H1 (cell line): Measurements from ENCODE around the gene PASK. TPM values are rescaled to one million over a fixed set of nuclear protein-coding genes. Genes with fewer than 3 reads are reported as not detected.

Experiments used
- CTCF ChIA-PET: fragments of 300-600 bp; sonication (Branson Sonifier 250); formaldehyde crosslinking; loops from one replicate; lab custom pipeline; 2021; ENCODE audit not compliant: partially characterized antibody; lab: Charles Lee
- POLR2A ChIA-PET: fragments of 300-600 bp; sonication (Branson Sonifier 250); formaldehyde crosslinking; loops from one replicate; lab custom pipeline; 2021; ENCODE audit warnings: inconsistent platforms; ENCODE audit not compliant: partially characterized antibody; lab: Charles Lee
- DNase-seq, 2 experiments: peaks; one replicate each; pipeline versions ENCODE4 v3.0.0 to v3.0.0-alpha.2; 2010 to 2022; ENCODE audit warnings: low spot score in 2 of 2, low read depth in 1 of 2, mixed read lengths in 1 of 2
- FAIRE-seq: peaks from 2 replicates; lab custom pipeline; 2011; peaks lifted over from hg19 to GRCh38; lab: Jason Lieb, UNC
- H2AFZ ChIP-seq: 2 replicates; pipeline ENCODE4 v1.8.1; 2012; ENCODE audit warnings: low read length, inconsistent platforms
- H2AK5ac ChIP-seq: 2 replicates; pipeline ENCODE4 v1.6.1; 2013; ENCODE audit warnings: low read depth, low read length
- H2BK120ac ChIP-seq: replicated peaks from 2 replicates; pipeline ENCODE3; 2013; ENCODE audit warnings: low read depth, low read length, inconsistent platforms
- H2BK12ac ChIP-seq: 2 replicates; pipeline ENCODE4 v1.6.1; 2013; ENCODE audit warnings: low read depth, low read length
- H2BK15ac ChIP-seq: 2 replicates; pipeline ENCODE4 v1.6.1; 2013; ENCODE audit warnings: low read length
- H2BK20ac ChIP-seq: 2 replicates; pipeline ENCODE4 v1.6.1; 2013; ENCODE audit warnings: low read length
- H2BK5ac ChIP-seq: 2 replicates; pipeline ENCODE4 v1.6.1; 2013; ENCODE audit warnings: low read depth, low read length
- H3K14ac ChIP-seq: 2 replicates; pipeline ENCODE4 v1.6.1; 2013; ENCODE audit warnings: inconsistent platforms; ENCODE audit not compliant: insufficient read length
- H3K18ac ChIP-seq: 2 replicates; pipeline ENCODE4 v1.6.1; 2013; ENCODE audit warnings: low read length; ENCODE audit errors: extremely low read depth
- H3K23ac ChIP-seq: 2 replicates; pipeline ENCODE4 v1.6.1; 2013; ENCODE audit warnings: inconsistent platforms; ENCODE audit not compliant: insufficient read length
- H3K23me2 ChIP-seq: 2 replicates; pipeline ENCODE4 v1.6.1; 2013; ENCODE audit warnings: low read depth, low read length
- H3K27ac ChIP-seq: 2 replicates; pipeline ENCODE4 v1.6.1; 2011; ENCODE audit warnings: low read depth, low read length, inconsistent platforms
- H3K27me3 ChIP-seq, 4 experiments: replicated peaks in 1 of 4; 1 replicate in 1 of 4; 2 replicates in 3 of 4; pipeline versions ENCODE4 v1.6.1 to v1.8.1; 2011 to 2013; ENCODE audit warnings: low read length in 3 of 4, mild to moderate bottlenecking in 3 of 4, inconsistent platforms in 2 of 4, mixed read lengths in 2 of 4, moderate library complexity in 1 of 4; ENCODE audit not compliant: control insufficient read depth in 3 of 4, insufficient read depth in 3 of 4; ENCODE audit errors: extremely low read depth in 1 of 4
- H3K36me3 ChIP-seq, 4 experiments: 2 replicates each; pipeline versions ENCODE4 v1.6.1 to v1.8.1; 2011 to 2013; ENCODE audit warnings: mild to moderate bottlenecking in 4 of 4, low read length in 3 of 4, moderate library complexity in 2 of 4, control low read depth in 1 of 4, inconsistent platforms in 1 of 4; ENCODE audit not compliant: insufficient read depth in 4 of 4, control insufficient read depth in 2 of 4
- H3K4ac ChIP-seq: replicated peaks from 2 replicates; pipeline ENCODE3; 2013; ENCODE audit warnings: low read length, low read depth, mixed read lengths, inconsistent platforms; ENCODE audit not compliant: insufficient read length
- H3K4me1 ChIP-seq, 4 experiments: replicated peaks in 1 of 4; 1 replicate in 1 of 4; 2 replicates in 3 of 4; pipeline versions ENCODE4 v1.6.1 to v1.8.1; 2011 to 2013; ENCODE audit warnings: low read length in 3 of 4, inconsistent platforms in 2 of 4, mixed read lengths in 1 of 4; ENCODE audit not compliant: insufficient read depth in 4 of 4, control insufficient read depth in 3 of 4
- H3K4me2 ChIP-seq, 2 experiments: 2 replicates each; pipeline versions ENCODE4 v1.6.1 to v1.8.1; 2011 to 2013; ENCODE audit warnings: low read depth in 2 of 2, low read length in 2 of 2, control low read depth in 1 of 2, inconsistent platforms in 1 of 2, mild to moderate bottlenecking in 1 of 2; ENCODE audit not compliant: insufficient read depth in 1 of 2
- H3K4me3 ChIP-seq, 4 experiments: fragments of 200-600, 300-600 bp in 1 of 4; sonication (generic), shearing (Covaris generic), sonication (Bioruptor Twin) in 1 of 4; 2 replicates each; pipeline versions ENCODE4 v1.5.1 to v1.8.1; 2011 to 2016; ENCODE audit warnings: low read length in 4 of 4, low read depth in 3 of 4, control low read depth in 2 of 4, inconsistent platforms in 2 of 4, mild to moderate bottlenecking in 2 of 4, mixed read lengths in 1 of 4, moderate library complexity in 1 of 4; ENCODE audit not compliant: insufficient read depth in 2 of 4; ENCODE audit errors: extremely low read depth in 1 of 4
- H3K56ac ChIP-seq: replicated peaks from 2 replicates; pipeline ENCODE3; 2013; ENCODE audit warnings: low read depth, mild to moderate bottlenecking, mixed read lengths, low read length, inconsistent platforms; ENCODE audit not compliant: insufficient read length
- H3K79me1 ChIP-seq: 2 replicates; pipeline ENCODE4 v1.6.1; 2013; ENCODE audit warnings: low read depth, low read length, control low read depth
- H3K79me2 ChIP-seq, 2 experiments: 2 replicates each; pipeline versions ENCODE4 v1.6.1 to v1.8.1; 2012 to 2013; ENCODE audit warnings: low read length in 2 of 2, mild to moderate bottlenecking in 2 of 2, inconsistent platforms in 1 of 2; ENCODE audit not compliant: insufficient read depth in 2 of 2, control insufficient read depth in 1 of 2
- H3K9ac ChIP-seq, 4 experiments: replicated peaks in 1 of 4; 1 replicate in 1 of 4; 2 replicates in 3 of 4; pipeline versions ENCODE4 v1.6.1 to v1.8.1; 2011 to 2013; ENCODE audit warnings: low read depth in 3 of 4, low read length in 3 of 4, control low read depth in 2 of 4, mild to moderate bottlenecking in 2 of 4, moderate library complexity in 2 of 4, inconsistent platforms in 1 of 4; ENCODE audit errors: extremely low read depth in 1 of 4
- H3K9me3 ChIP-seq, 2 experiments: 2 replicates each; pipeline versions ENCODE4 v1.6.1 to v1.8.1; 2012 to 2013; ENCODE audit warnings: mild to moderate bottlenecking in 2 of 2, moderate library complexity in 2 of 2, control low read depth in 1 of 2, inconsistent platforms in 1 of 2, low read depth in 1 of 2, low read length in 1 of 2, mixed read lengths in 1 of 2; ENCODE audit not compliant: insufficient read depth in 2 of 2
- H4K20me1 ChIP-seq, 2 experiments: replicated peaks in 1 of 2; 2 replicates each; pipeline versions ENCODE3 to v1.8.1; 2011 to 2013; ENCODE audit warnings: inconsistent platforms in 2 of 2, low read length in 2 of 2, mild to moderate bottlenecking in 1 of 2; ENCODE audit not compliant: insufficient read depth in 2 of 2, control insufficient read depth in 1 of 2
- H4K5ac ChIP-seq: 2 replicates; pipeline ENCODE4 v1.6.1; 2013; ENCODE audit warnings: low read length, low read depth, mixed read lengths, inconsistent platforms; ENCODE audit not compliant: insufficient read length
- H4K8ac ChIP-seq: 2 replicates; pipeline ENCODE4 v1.8.0; 2013; ENCODE audit warnings: mild to moderate bottlenecking, moderate library complexity, low read length, inconsistent platforms; ENCODE audit not compliant: insufficient read depth; ENCODE audit errors: extremely low read depth
- H4K91ac ChIP-seq: replicated peaks from 2 replicates; pipeline ENCODE3; 2013; ENCODE audit warnings: low read length, mixed read lengths, inconsistent platforms; ENCODE audit not compliant: insufficient read length
- CHD1 ChIP-seq: IDR thresholded peaks from 2 replicates; pipeline ENCODE4 v1.6.1; 2012; ENCODE audit warnings: low read depth, low read length, improper control_type of control experiment
- FOSL1 ChIP-seq: IDR thresholded peaks from 2 replicates; pipeline ENCODE4 v1.6.1; 2011; ENCODE audit warnings: mild to moderate bottlenecking, low read depth, low read length, moderate library complexity; ENCODE audit not compliant: insufficient read depth
- POU5F1 ChIP-seq: IDR thresholded peaks from 2 replicates; pipeline ENCODE4 v1.6.1; 2011; ENCODE audit warnings: low read depth, mild to moderate bottlenecking, low read length, moderate library complexity
- SAP30 ChIP-seq: fragments of 300-600 bp; sonication (generic); IDR thresholded peaks from 2 replicates; pipeline ENCODE4 v1.7.1; 2012; ENCODE audit warnings: low read length, moderate library complexity, mild to moderate bottlenecking, inconsistent platforms; ENCODE audit not compliant: insufficient read depth, insufficient replicate concordance
- SUZ12 ChIP-seq: fragments of 200-600 bp; sonication (generic); IDR thresholded peaks from 2 replicates; pipeline ENCODE4 v1.6.1; 2012; ENCODE audit warnings: mild to moderate bottlenecking, inconsistent platforms, low read length, moderate library complexity, mixed read lengths
- TAF7 ChIP-seq: optimal IDR thresholded peaks from 2 replicates; pipeline ENCODE3; 2011; ENCODE audit warnings: low read depth, mild to moderate bottlenecking, inconsistent platforms, low read length, moderate library complexity, borderline replicate concordance
- WGBS, 2 experiments: shearing (Covaris generic) in 1 of 2; methylation state at CpG; one replicate each; pipeline versions ENCODE4 v1.1.6 to v1.1.7; 2013 to 2015; ENCODE audit warnings: low lambda C conversion rate in 2 of 2, mixed read lengths in 2 of 2, inconsistent platforms in 1 of 2, low coverage in 1 of 2, missing lambda C conversion rate in 1 of 2; ENCODE audit not compliant: insufficient replicate concordance in 2 of 2, insufficient coverage in 1 of 2, insufficient read length in 1 of 2; ENCODE audit errors: extremely low coverage in 1 of 2, missing lambda C conversion rate in 1 of 2; 5-methylcytosine and 5-hydroxymethylcytosine counted together
- polyA plus RNA-seq, 7 experiments: library from polyadenylated mRNA; depleted of rRNA in 3 of 7; stranded (reverse) in 5 of 7; unstranded in 2 of 7; fragments of >200 nt in 5 of 7; fragments of 200-250 nt in 2 of 7; gene quantifications; 1 replicate in 5 of 7; 2 replicates in 1 of 7; 4 replicates in 1 of 7; pipeline versions ENCODE4 v1.2.1 to v1.2.3, GENCODE V29; 2011 to 2013; ENCODE audit warnings: missing spikeins in 2 of 7, mixed read lengths in 2 of 7
- total RNA-seq: library from RNA; stranded (reverse); fragmentation: NEBNext Ultra II Directional; extraction: Animal tissue kit (Norgen Biotek cat#: 25700); gene quantifications from 2 replicates; pipeline ENCODE4 v1.2.1, GENCODE V29; 2021

PASK gene
- total and polyA plus RNA-seq, 2 of the 8 experiments (the other 6 are each of a cell fraction or from before 2014, with no cell fraction given) = 20.5 to 66.1 TPM

DNA sequence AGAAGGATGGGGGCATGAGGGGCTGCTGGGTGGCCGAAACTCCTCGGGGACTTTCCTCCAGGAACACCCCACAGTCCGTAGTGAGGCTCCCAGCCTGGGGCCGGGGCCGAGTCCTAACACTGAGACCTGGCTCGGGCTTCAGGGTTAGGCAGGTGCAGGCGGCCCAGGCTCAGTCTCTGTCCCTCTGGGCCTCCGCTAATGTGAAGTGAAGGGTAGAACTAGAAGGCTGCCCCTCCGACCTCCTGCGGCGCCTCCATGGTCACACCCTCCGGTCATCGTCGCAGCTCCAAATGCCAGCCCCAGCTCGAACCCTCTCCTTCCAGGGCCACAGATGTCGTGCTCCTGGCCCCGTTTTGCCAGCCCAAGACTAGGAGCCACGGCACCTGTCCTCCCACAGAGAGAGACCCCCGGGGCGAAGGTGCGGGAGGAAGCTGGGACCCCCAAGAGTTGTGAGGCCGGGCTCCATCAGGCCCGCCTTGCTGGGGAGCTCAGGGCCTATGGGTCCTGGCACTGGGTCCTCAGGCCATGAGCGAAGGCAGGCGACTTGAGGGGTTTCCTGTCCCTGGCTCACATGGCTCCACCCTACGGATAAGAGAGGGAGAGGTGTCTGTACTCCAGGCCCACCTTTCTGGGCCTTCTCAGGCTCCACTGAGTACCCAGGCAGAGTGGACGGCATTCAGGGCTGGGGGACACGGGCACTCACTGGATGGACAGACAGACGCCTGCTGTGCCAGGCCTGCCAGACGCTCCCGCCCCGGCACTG is 40.0 kb upstream of the PASK start:
- no peak for DNase-seq
- H4K8ac ChIP-seq = peak overlapping the region; percentile 8; the same call in 1 of the 2 replicates
- WGBS, 2 experiments = 88% methylated on average over 25 of the region's 32 CpGs; no CpG with 5 or more reads in 1 of the 2 experiments

More for the DNA sequence above, 40.0 kb upstream of the PASK start:
- Histone ChIP-seq H3K18ac (no peak overlapping the region), H2BK20ac (no peak overlapping the region), H4K91ac (no peak overlapping the region)
- TF ChIP-seq SUZ12 (no peak), SAP30 (no peak), FOSL1 (no peak), CHD1 (no peak), POU5F1 (no peak), TAF7 (no peak)
- TF ChIP-seq, all 59 proteins: peak for 0
- Histone ChIP-seq H2AK5ac (no peak overlapping the region), H3K9me3 (no peaks in the 10 kb centered on the region), H3K56ac (no peak overlapping the region), H3K27me3 (no peaks in the 10 kb centered on the region), H3K4ac (no peak overlapping the region), H3K23me2 (no peaks in the 10 kb centered on the region), H3K27ac (no peak overlapping the region), H4K20me1 (no peaks in the 10 kb centered on the region), H2BK15ac (no peak overlapping the region), H3K14ac (no peak overlapping the region), H3K23ac (no peak overlapping the region), H3K36me3 (no peaks in the 10 kb centered on the region), H3K79me1 (no peaks in the 10 kb centered on the region), H3K4me3 (no peak overlapping the region), H3K9ac (no peak overlapping the region), H3K79me2 (no peaks in the 10 kb centered on the region), H2AFZ (no peak overlapping the region), H4K5ac (no peak overlapping the region), H2BK12ac (no peak overlapping the region), H3K4me2 (no peak overlapping the region), H3K4me1 (peaks cover 0 to 14% (median 7%) of the 10 kb centered on the region in 4 experiments; a peak in 6 of 7 replicates), H2BK5ac (no peak overlapping the region), H2BK120ac (no peak overlapping the region)
- POLR2A ChIA-PET = no interaction called here
- no peak for FAIRE-seq
- CTCF ChIA-PET = interaction anchor here (0.6 to 2.2 kb wide), 5 partner anchors 9 to 222 kb away, joined by 3 to 8 read pairs (median 6); no protein-coding TSS in a partner anchor
